GM23338 (cell line): Measurements from ENCODE around the gene FRYL. TPM values are rescaled to one million over a fixed set of nuclear protein-coding genes. Genes with fewer than 3 reads are reported as not detected.
A peak's percentile ranks its signal among the peaks of the same experiment; 100 is the strongest.

Experiments
- ATAC-seq: fragments of 200-7000 bp; cut with Tn5 transposase; 3 replicates; pipeline ENCODE4 v1.9.1; 2020
- DNase-seq: peaks from one replicate; pipeline ENCODE4 v3.0.0-alpha.2; 2015; ENCODE audit warnings: low spot score
- H2AFZ ChIP-seq: fragments of 200-600 bp; sonication (generic); 2 replicates; pipeline ENCODE4 v1.8.0; 2016; ENCODE audit warnings: antibody characterized with exemption, mild to moderate bottlenecking, moderate library complexity
- H3F3A ChIP-seq: fragments of 200-600 bp; sonication (generic); replicated peaks from 2 replicates; pipeline ENCODE4 v1.8.0; 2017; ENCODE audit warnings: antibody characterized with exemption, mixed run types, low read depth
- H3K27ac ChIP-seq: fragments of 200-600 bp; sonication (generic); 2 replicates; pipeline ENCODE4 v1.6.1; 2016; ENCODE audit warnings: low read depth
- H3K27me3 ChIP-seq: fragments of 200-600 bp; sonication (generic); 2 replicates; pipeline ENCODE4 v1.8.0; 2016; ENCODE audit warnings: mild to moderate bottlenecking, mixed run types, moderate library complexity; ENCODE audit not compliant: insufficient read depth
- H3K36me3 ChIP-seq: fragments of 200-600 bp; sonication (generic); 2 replicates; pipeline ENCODE4 v1.8.0; 2016; ENCODE audit warnings: mild to moderate bottlenecking; ENCODE audit not compliant: insufficient read depth
- H3K4me1 ChIP-seq: fragments of 200-600 bp; sonication (generic); 2 replicates; pipeline ENCODE4 v1.8.0; 2016; ENCODE audit warnings: mild to moderate bottlenecking, moderate library complexity; ENCODE audit not compliant: insufficient read depth
- H3K4me2 ChIP-seq: fragments of 200-600 bp; sonication (generic); 2 replicates; pipeline ENCODE4 v1.7.1; 2017; ENCODE audit warnings: mixed run types
- H3K4me3 ChIP-seq: fragments of 200-600 bp; sonication (generic); 2 replicates; pipeline ENCODE4 v1.6.1; 2016; ENCODE audit warnings: mixed run types
- H3K79me2 ChIP-seq: fragments of 200-600 bp; sonication (generic); replicated peaks from 2 replicates; pipeline ENCODE4 v1.8.0; 2017; ENCODE audit warnings: mild to moderate bottlenecking; ENCODE audit not compliant: insufficient read depth
- H3K9me2 ChIP-seq: fragments of 200-600 bp; sonication (generic); 2 replicates; pipeline ENCODE4 v1.8.0; 2017; ENCODE audit not compliant: insufficient read depth
- H4K20me1 ChIP-seq: fragments of 200-600 bp; sonication (generic); replicated peaks from 2 replicates; pipeline ENCODE4 v1.8.0; 2017; ENCODE audit warnings: mild to moderate bottlenecking; ENCODE audit not compliant: insufficient read depth
- H3K27ac Mint-ChIP-seq: 2 replicates; pipeline ENCODE4 v1.8.0; 2020; ENCODE audit warnings: inconsistent platforms, mild to moderate bottlenecking, moderate library complexity, mixed read lengths
- H3K27me3 Mint-ChIP-seq: 3 replicates; pipeline ENCODE4 v1.8.0; 2022; ENCODE audit warnings: low read depth, mild to moderate bottlenecking, moderate library complexity, mixed read lengths, inconsistent platforms; ENCODE audit not compliant: insufficient read depth, poor library complexity
- H3K36me3 Mint-ChIP-seq: 3 replicates; pipeline ENCODE4 v1.8.0; 2021; ENCODE audit warnings: low read depth, mild to moderate bottlenecking, inconsistent platforms, moderate library complexity, mixed read lengths
- H3K4me1 Mint-ChIP-seq: 3 replicates; pipeline ENCODE4 v1.8.0; 2020; ENCODE audit warnings: mild to moderate bottlenecking, inconsistent platforms, mixed read lengths
- H3K4me3 Mint-ChIP-seq: 3 replicates; pipeline ENCODE4 v1.8.0; 2021; ENCODE audit warnings: moderate library complexity, mild to moderate bottlenecking, inconsistent platforms, mixed read lengths
- H3K9me3 Mint-ChIP-seq: 3 replicates; pipeline ENCODE4 v1.8.0; 2020; ENCODE audit warnings: moderate library complexity, mild to moderate bottlenecking, inconsistent platforms, mixed read lengths
- CREB1 ChIP-seq: fragments of 250-450 bp; sonication (Bioruptor Pico); IDR thresholded peaks from 2 replicates; pipeline ENCODE4 v1.5.0; 2020; ENCODE audit warnings: low read depth, mild to moderate bottlenecking, moderate library complexity
- EZH2phosphoT487 ChIP-seq: fragments of 200-600 bp; sonication (generic); IDR thresholded peaks from one replicate; pipeline ENCODE4 v1.8.1; 2018; ENCODE audit warnings: antibody characterized with exemption; ENCODE audit not compliant: unreplicated experiment
- polyA plus RNA-seq: library from polyadenylated mRNA; unstranded; fragments of >200 nt; fragmentation: Nextera tagmentation; extraction: Ambion mirVana; gene quantifications from 2 replicates; pipeline ENCODE4 v1.2.1, GENCODE V29; 2016
- total RNA-seq: library from RNA; depleted of rRNA; stranded (reverse); fragments of >200 nt; shearing (Covaris generic); gene quantifications from 2 replicates; pipeline ENCODE4 v1.2.3, GENCODE V29; 2014
- TF ChIP-seq, protein P1 (sequence below): IDR thresholded peaks from one replicate; pipeline ENCODE4 v1.6.1; 2018; ENCODE audit warnings: antibody characterized with exemption; ENCODE audit not compliant: unreplicated experiment
- TF ChIP-seq, protein P2 (sequence below): fragments of 250-450 bp; sonication (Bioruptor Pico); IDR thresholded peaks from 2 replicates; pipeline ENCODE4 v1.5.0; 2020; ENCODE audit warnings: mild to moderate bottlenecking, moderate library complexity

FRYL gene
- total and polyA plus RNA-seq, 2 experiments from 2014 or later: 30.7 to 53.3 TPM

DNA sequence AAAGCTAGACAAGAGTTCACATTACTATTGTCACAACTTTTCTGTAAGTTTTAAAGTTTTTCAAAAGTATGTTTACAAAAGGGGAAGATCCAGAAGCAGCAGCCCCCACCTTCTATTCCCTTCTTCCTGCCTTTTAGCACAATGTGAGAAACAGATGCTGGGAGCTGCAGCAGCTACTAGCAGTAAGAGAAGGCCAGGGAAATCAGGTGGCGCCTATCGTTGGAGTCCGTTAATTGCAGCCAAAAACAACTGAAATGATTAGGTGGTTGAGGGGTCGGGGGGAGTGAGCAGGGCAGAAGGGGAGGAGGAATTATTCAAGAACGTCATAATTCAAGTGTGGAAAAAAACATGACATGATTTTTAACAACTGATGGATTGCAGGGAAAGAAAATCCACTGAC is 27.4 kb downstream of the FRYL start:
- H3K4me3 Mint-ChIP-seq: no peak overlapping the region
- TF ChIP-seq EZH2phosphoT487 (no peak), CREB1 (no peak)
- TF ChIP-seq, protein P1, sequence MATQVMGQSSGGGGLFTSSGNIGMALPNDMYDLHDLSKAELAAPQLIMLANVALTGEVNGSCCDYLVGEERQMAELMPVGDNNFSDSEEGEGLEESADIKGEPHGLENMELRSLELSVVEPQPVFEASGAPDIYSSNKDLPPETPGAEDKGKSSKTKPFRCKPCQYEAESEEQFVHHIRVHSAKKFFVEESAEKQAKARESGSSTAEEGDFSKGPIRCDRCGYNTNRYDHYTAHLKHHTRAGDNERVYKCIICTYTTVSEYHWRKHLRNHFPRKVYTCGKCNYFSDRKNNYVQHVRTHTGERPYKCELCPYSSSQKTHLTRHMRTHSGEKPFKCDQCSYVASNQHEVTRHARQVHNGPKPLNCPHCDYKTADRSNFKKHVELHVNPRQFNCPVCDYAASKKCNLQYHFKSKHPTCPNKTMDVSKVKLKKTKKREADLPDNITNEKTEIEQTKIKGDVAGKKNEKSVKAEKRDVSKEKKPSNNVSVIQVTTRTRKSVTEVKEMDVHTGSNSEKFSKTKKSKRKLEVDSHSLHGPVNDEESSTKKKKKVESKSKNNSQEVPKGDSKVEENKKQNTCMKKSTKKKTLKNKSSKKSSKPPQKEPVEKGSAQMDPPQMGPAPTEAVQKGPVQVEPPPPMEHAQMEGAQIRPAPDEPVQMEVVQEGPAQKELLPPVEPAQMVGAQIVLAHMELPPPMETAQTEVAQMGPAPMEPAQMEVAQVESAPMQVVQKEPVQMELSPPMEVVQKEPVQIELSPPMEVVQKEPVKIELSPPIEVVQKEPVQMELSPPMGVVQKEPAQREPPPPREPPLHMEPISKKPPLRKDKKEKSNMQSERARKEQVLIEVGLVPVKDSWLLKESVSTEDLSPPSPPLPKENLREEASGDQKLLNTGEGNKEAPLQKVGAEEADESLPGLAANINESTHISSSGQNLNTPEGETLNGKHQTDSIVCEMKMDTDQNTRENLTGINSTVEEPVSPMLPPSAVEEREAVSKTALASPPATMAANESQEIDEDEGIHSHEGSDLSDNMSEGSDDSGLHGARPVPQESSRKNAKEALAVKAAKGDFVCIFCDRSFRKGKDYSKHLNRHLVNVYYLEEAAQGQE: no peak
- TF ChIP-seq, protein P2, sequence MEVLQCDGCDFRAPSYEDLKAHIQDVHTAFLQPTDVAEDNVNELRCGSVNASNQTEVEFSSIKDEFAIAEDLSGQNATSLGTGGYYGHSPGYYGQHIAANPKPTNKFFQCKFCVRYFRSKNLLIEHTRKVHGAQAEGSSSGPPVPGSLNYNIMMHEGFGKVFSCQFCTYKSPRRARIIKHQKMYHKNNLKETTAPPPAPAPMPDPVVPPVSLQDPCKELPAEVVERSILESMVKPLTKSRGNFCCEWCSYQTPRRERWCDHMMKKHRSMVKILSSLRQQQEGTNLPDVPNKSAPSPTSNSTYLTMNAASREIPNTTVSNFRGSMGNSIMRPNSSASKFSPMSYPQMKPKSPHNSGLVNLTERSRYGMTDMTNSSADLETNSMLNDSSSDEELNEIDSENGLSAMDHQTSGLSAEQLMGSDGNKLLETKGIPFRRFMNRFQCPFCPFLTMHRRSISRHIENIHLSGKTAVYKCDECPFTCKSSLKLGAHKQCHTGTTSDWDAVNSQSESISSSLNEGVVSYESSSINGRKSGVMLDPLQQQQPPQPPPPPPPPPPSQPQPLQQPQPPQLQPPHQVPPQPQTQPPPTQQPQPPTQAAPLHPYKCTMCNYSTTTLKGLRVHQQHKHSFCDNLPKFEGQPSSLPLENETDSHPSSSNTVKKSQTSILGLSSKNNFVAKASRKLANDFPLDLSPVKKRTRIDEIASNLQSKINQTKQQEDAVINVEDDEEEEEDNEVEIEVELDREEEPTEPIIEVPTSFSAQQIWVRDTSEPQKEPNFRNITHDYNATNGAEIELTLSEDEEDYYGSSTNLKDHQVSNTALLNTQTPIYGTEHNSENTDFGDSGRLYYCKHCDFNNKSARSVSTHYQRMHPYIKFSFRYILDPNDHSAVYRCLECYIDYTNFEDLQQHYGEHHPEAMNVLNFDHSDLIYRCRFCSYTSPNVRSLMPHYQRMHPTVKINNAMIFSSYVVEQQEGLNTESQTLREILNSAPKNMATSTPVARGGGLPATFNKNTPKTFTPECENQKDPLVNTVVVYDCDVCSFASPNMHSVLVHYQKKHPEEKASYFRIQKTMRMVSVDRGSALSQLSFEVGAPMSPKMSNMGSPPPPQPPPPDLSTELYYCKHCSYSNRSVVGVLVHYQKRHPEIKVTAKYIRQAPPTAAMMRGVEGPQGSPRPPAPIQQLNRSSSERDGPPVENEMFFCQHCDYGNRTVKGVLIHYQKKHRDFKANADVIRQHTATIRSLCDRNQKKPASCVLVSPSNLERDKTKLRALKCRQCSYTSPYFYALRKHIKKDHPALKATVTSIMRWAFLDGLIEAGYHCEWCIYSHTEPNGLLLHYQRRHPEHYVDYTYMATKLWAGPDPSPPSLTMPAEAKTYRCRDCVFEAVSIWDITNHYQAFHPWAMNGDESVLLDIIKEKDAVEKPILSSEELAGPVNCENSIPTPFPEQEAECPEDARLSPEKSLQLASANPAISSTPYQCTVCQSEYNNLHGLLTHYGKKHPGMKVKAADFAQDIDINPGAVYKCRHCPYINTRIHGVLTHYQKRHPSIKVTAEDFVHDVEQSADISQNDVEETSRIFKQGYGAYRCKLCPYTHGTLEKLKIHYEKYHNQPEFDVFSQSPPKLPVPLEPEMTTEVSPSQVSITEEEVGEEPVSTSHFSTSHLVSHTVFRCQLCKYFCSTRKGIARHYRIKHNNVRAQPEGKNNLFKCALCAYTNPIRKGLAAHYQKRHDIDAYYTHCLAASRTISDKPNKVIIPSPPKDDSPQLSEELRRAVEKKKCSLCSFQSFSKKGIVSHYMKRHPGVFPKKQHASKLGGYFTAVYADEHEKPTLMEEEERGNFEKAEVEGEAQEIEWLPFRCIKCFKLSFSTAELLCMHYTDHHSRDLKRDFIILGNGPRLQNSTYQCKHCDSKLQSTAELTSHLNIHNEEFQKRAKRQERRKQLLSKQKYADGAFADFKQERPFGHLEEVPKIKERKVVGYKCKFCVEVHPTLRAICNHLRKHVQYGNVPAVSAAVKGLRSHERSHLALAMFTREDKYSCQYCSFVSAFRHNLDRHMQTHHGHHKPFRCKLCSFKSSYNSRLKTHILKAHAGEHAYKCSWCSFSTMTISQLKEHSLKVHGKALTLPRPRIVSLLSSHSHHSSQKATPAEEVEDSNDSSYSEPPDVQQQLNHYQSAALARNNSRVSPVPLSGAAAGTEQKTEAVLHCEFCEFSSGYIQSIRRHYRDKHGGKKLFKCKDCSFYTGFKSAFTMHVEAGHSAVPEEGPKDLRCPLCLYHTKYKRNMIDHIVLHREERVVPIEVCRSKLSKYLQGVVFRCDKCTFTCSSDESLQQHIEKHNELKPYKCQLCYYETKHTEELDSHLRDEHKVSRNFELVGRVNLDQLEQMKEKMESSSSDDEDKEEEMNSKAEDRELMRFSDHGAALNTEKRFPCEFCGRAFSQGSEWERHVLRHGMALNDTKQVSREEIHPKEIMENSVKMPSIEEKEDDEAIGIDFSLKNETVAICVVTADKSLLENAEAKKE (CRISPR knock-in tag): no peak
- ATAC-seq: no peak

More for the DNA sequence above, 27.4 kb downstream of the FRYL start:
- Histone ChIP-seq H3K36me3 (no peaks in the 10 kb centered on the region), H4K20me1 (no peaks in the 10 kb centered on the region; the same call in 1 of the 2 replicates), H3F3A (no peaks in the 10 kb centered on the region), H2AFZ (no peak overlapping the region), H3K4me1 (peaks cover 2% of the 10 kb centered on the region), H3K79me2 (peaks cover 94% of the 10 kb centered on the region), H3K4me3 (no peak overlapping the region), H3K9me2 (no peaks in the 10 kb centered on the region; the same call in 1 of the 2 replicates), H3K4me2 (no peak overlapping the region), H3K27ac (no peak overlapping the region), H3K27me3 (no peaks in the 10 kb centered on the region)
- Mint-ChIP-seq H3K9me3 (peaks cover 44% of the 10 kb centered on the region), H3K27ac (no peak overlapping the region), H3K27me3 (peaks cover 2% of the 10 kb centered on the region), H3K4me1 (peaks cover 18% of the 10 kb centered on the region), H3K36me3 (peaks cover 42% of the 10 kb centered on the region)
- DNase-seq: peak; percentile 18
